K562 (cell line): Measurements from ENCODE around the gene SEMA3A. TPM values are rescaled to one million over a fixed set of nuclear protein-coding genes. Genes with fewer than 3 reads are reported as not detected.
A peak's percentile ranks its signal among the peaks of the same experiment; 100 is the strongest.

Experiments
- ATAC-seq: fragments of 200-7000 bp; cut with Tn5 transposase; 3 replicates; pipeline ENCODE4 v1.9.1; 2020; ENCODE audit warnings: moderate library complexity
- BruUV-seq: library from RNA; stranded (reverse); fragments of 400-500 nt; replicated peaks from 2 replicates; lab custom pipeline; 2021; lab: Mats Ljungman, UMichigan
- CTCF ChIA-PET: fragments of 300-600 bp; formaldehyde crosslinking; extraction: SDS; loops from one replicate; lab custom pipeline; 2021; ENCODE audit warnings: low intra/inter-chr PET ratio; lab: Yijun Ruan, JAX
- POLR2A ChIA-PET: fragments of 300-600, 350-650 bp; sonication (Branson Sonifier 250); formaldehyde crosslinking; extraction: SDS; loops from one replicate; lab custom pipeline; 2021; ENCODE audit warnings: antibody characterized with exemption, inconsistent platforms; lab: Yijun Ruan, JAX
- DNase-seq, 4 experiments: peaks; one replicate each; pipeline versions ENCODE4 v3.0.0 to v3.0.0-alpha.2; 2011 to 2018; ENCODE audit warnings: low spot score in 3 of 4, mixed read lengths in 3 of 4; ENCODE audit errors: extremely low read depth in 1 of 4
- FAIRE-seq: peaks from 2 replicates; lab custom pipeline; 2011; peaks lifted over from hg19 to GRCh38; lab: Jason Lieb, UNC
- H2AFZ ChIP-seq: 2 replicates; pipeline ENCODE4 v1.6.0; 2011; ENCODE audit warnings: low read depth, low read length, control low read depth, inconsistent platforms
- H3K27ac ChIP-seq: fragments of 200-600 bp; 3 replicates; pipeline ENCODE4 v1.8.0; 2011; ENCODE audit warnings: low read depth, mild to moderate bottlenecking, control low read depth, inconsistent platforms, low read length, moderate library complexity, mixed read lengths; ENCODE audit errors: extremely low read depth
- H3K27me3 ChIP-seq, 2 experiments: fragments of 300-600 bp in 1 of 2; 2 replicates in 1 of 2; 3 replicates in 1 of 2; pipeline versions ENCODE4 v1.6.0 to v1.8.0; 2011; ENCODE audit warnings: inconsistent platforms in 2 of 2, low read length in 2 of 2, mild to moderate bottlenecking in 1 of 2, mixed read lengths in 1 of 2, moderate library complexity in 1 of 2; ENCODE audit not compliant: control insufficient read depth in 2 of 2, insufficient read depth in 2 of 2
- H3K36me3 ChIP-seq: fragments of 300-600 bp; 3 replicates; pipeline ENCODE4 v1.8.0; 2011; ENCODE audit warnings: mild to moderate bottlenecking, low read length, inconsistent platforms; ENCODE audit not compliant: control insufficient read depth, insufficient read depth
- H3K4me1 ChIP-seq, 2 experiments: fragments of 200-600 bp in 1 of 2; replicated peaks in 1 of 2; 2 replicates in 1 of 2; 3 replicates in 1 of 2; pipeline versions ENCODE4 v1.5.1 to v1.8.0; 2011; ENCODE audit warnings: inconsistent platforms in 2 of 2, low read length in 2 of 2, mild to moderate bottlenecking in 1 of 2, mixed read lengths in 1 of 2, moderate library complexity in 1 of 2; ENCODE audit not compliant: control insufficient read depth in 2 of 2, insufficient read depth in 2 of 2
- H3K4me2 ChIP-seq: 2 replicates; pipeline ENCODE4 v1.6.1; 2011; ENCODE audit warnings: low read length, control low read depth, inconsistent platforms, mixed read lengths; ENCODE audit not compliant: insufficient read depth
- H3K4me3 ChIP-seq: fragments of 200-600 bp; sonication (generic), shearing (Covaris generic); 2 replicates; pipeline ENCODE4 v1.5.1; 2016; ENCODE audit warnings: control low read depth, inconsistent platforms
- H3K79me2 ChIP-seq: fragments of 200-600 bp; 3 replicates; pipeline ENCODE4 v1.8.0; 2011; ENCODE audit warnings: low read length, inconsistent platforms; ENCODE audit not compliant: control insufficient read depth, insufficient read depth
- H3K9ac ChIP-seq, 2 experiments: 2 replicates each; pipeline versions ENCODE4 v1.6.0 to v1.6.1; 2011; ENCODE audit warnings: low read depth in 2 of 2, low read length in 2 of 2, control low read depth in 1 of 2, inconsistent platforms in 1 of 2, mild to moderate bottlenecking in 1 of 2, mixed read lengths in 1 of 2; ENCODE audit not compliant: insufficient read depth in 1 of 2
- H3K9me1 ChIP-seq: one replicate; pipeline ENCODE4 v1.6.0; 2011; ENCODE audit warnings: inconsistent platforms, mild to moderate bottlenecking, low read length, moderate library complexity; ENCODE audit not compliant: control insufficient read depth, insufficient read depth
- H3K9me3 ChIP-seq: replicated peaks from 2 replicates; pipeline ENCODE4 v1.5.1; 2011; ENCODE audit warnings: low read depth, low read length, inconsistent platforms; ENCODE audit not compliant: control insufficient read depth, insufficient read depth
- H4K20me1 ChIP-seq: replicated peaks from 2 replicates; pipeline ENCODE4 v1.6.1; 2011; ENCODE audit warnings: low read length, inconsistent platforms, mixed read lengths; ENCODE audit not compliant: control insufficient read depth, insufficient read depth
- BDP1 ChIP-seq: IDR thresholded peaks from 3 replicates; pipeline ENCODE4 v1.6.1; 2011; ENCODE audit not compliant: insufficient read length, insufficient read depth
- DEAF1 ChIP-seq: fragments of 450-650 bp; formaldehyde crosslinking; IDR thresholded peaks from 2 replicates; pipeline ENCODE4 v1.4.0; 2020; ENCODE audit warnings: mild to moderate bottlenecking, moderate library complexity
- FOXA1 ChIP-seq: fragments of 450-650 bp; IDR thresholded peaks from 2 replicates; pipeline ENCODE4 v1.6.1; 2016; ENCODE audit warnings: mild to moderate bottlenecking, borderline replicate concordance
- NFE2L1 ChIP-seq: fragments of 450-650 bp; IDR thresholded peaks from 2 replicates; pipeline ENCODE4 v1.6.1; 2016; ENCODE audit warnings: missing genetic modification characterization, low read depth, mild to moderate bottlenecking, missing compliant biosample characterization, moderate library complexity, borderline replicate concordance
- RAD21 ChIP-seq, 2 experiments: fragments of 250-450 bp in 1 of 2; fragments of 450-650 bp in 1 of 2; sonication (Bioruptor Pico) in 1 of 2; formaldehyde crosslinking in 1 of 2; IDR thresholded peaks in 1 of 2; conservative IDR thresholded peaks in 1 of 2; 2 replicates each; pipeline versions ENCODE4 v1.4.0 to v1.8.0; 2020 to 2022; ENCODE audit warnings: mild to moderate bottlenecking in 2 of 2, moderate library complexity in 1 of 2
- TOE1 ChIP-seq, 2 experiments: fragments of 450-650 bp in 1 of 2; sonication (generic) in 1 of 2; formaldehyde crosslinking in 1 of 2; IDR thresholded peaks; 2 replicates each; pipeline versions ENCODE4 v1.7.1 to v1.8.0; 2016 to 2022; ENCODE audit warnings: borderline replicate concordance in 2 of 2, mild to moderate bottlenecking in 2 of 2, antibody characterized with exemption in 1 of 2, inconsistent platforms in 1 of 2, low read depth in 1 of 2, missing genetic modification reagents in 1 of 2, moderate library complexity in 1 of 2
- ZBTB5 ChIP-seq: fragments of 450-650 bp; IDR thresholded peaks from 2 replicates; pipeline ENCODE4 v1.6.1; 2017; ENCODE audit warnings: antibody characterized with exemption
- ZBTB9 ChIP-seq: fragments of 450-650 bp; formaldehyde crosslinking; IDR thresholded peaks from 2 replicates; pipeline ENCODE4 v1.4.0; 2020; ENCODE audit warnings: mild to moderate bottlenecking, moderate library complexity
- ZNF184 ChIP-seq: sonication (generic); formaldehyde crosslinking; IDR thresholded peaks from 2 replicates; pipeline ENCODE4 v1.5.0; 2020; ENCODE audit warnings: missing genetic modification reagents
- WGBS: fragments of 100-300 bp; shearing (Covaris generic); methylation state at CpG from one replicate; pipeline ENCODE4 v1.1.6; 2016; ENCODE audit warnings: low coverage, mixed read lengths; ENCODE audit not compliant: insufficient coverage; ENCODE audit errors: missing lambda C conversion rate; 5-methylcytosine and 5-hydroxymethylcytosine counted together
- in situ Hi-C: fragments of 300-500 bp; cut with MboI; formaldehyde crosslinking; loops from 4 replicates; pipeline ENCODE4 v1.15.0; 2018; ENCODE audit warnings: inconsistent platforms, mixed read lengths
- intact Hi-C: fragments of 100-400 bp; cut with micrococcal nuclease; formaldehyde crosslinking; loops from 2 replicates; pipeline ENCODE4 v1.14.2; 2022
- polyA plus RNA-seq, 8 experiments: library from polyadenylated mRNA; depleted of rRNA in 4 of 8; stranded (reverse) in 5 of 8; unstranded in 3 of 8; fragments of >200 nt; fragmentation: Nextera tagmentation in 2 of 8; fragmentation: Illumina TruSeq in 1 of 8; extraction: Ambion mirVana in 2 of 8; extraction: Trizol in 1 of 8; gene quantifications; 2 replicates each; pipeline versions ENCODE4 v1.2.1 to v1.2.3, GENCODE V29; 2011 to 2014; ENCODE audit warnings: inconsistent platforms in 1 of 8, missing spikeins in 1 of 8
- total RNA-seq, 7 experiments: library from RNA; depleted of rRNA in 6 of 7; stranded (reverse); fragments of >200 nt in 6 of 7; fragmentation: Illumina TruSeq in 2 of 7; extraction: Trizol in 2 of 7; gene quantifications; 2 replicates each; pipeline versions ENCODE4 v1.2.1 to v1.2.3, GENCODE V29; 2011 to 2021; ENCODE audit warnings: low replicate concordance in 1 of 7

SEMA3A gene
- total and polyA plus RNA-seq, 9 of the 15 experiments (the other 6 are each of a cell fraction or from before 2014, with no cell fraction given) = 0.36 to 3.0 (median 1.1) TPM

GRCh38 chr7:83952236-83952635 lies 242.4 kb downstream of the SEMA3A start:
- POLR2A ChIA-PET = no interaction called here

GRCh38 chr7:83947260-83947659 lies 247.3 kb downstream of the SEMA3A start:
- Histone ChIP-seq H3K4me1 (no peaks in the 10 kb centered on the region), H3K9me1 (no peaks in the 10 kb centered on the region), H3K4me3 (no peak overlapping the region), H3K27ac (no peak overlapping the region), H3K79me2 (no peaks in the 10 kb centered on the region), H4K20me1 (no peaks in the 10 kb centered on the region), H2AFZ (no peak overlapping the region), H3K4me2 (no peak overlapping the region), H3K9me3 (no peaks in the 10 kb centered on the region), H3K9ac (no peak overlapping the region), H3K36me3 (no peaks in the 10 kb centered on the region), H3K27me3 (no peaks in the 10 kb centered on the region)
- CTCF ChIA-PET = no interaction called here
- DNase-seq = peak; percentile 7 to 11 (median 8)
- 0% methylated on average over 2 of the region's 2 CpGs for WGBS
- no TSS peak for BruUV-seq
- no peak for FAIRE-seq
- peak; percentile 51; the same call in 1 of the 3 replicates for ATAC-seq
- in situ Hi-C loops = loop anchor here (25.0 kb wide), 1 partner anchor 1065 kb away; no protein-coding TSS in a partner anchor
- POLR2A ChIA-PET = no interaction called here
- intact Hi-C loops = no loop called here
- TF ChIP-seq DEAF1 (CRISPR knock-in tag) (no peak), NFE2L1 (tag) (no peak), RAD21 (CRISPR knock-in tag; conservative IDR thresholded peaks at IDR 0.05 in 1 of 2, IDR thresholded peaks at IDR 0.05 in 1 of 2) (peak in 1 of 2 experiments; percentile 30; a peak in 2 of 4 replicates), ZBTB5 (no peak), TOE1 (IDR thresholded peaks at IDR 0.05; ENCODE audit: borderline replicate concordance) (no peak), TOE1 (CRISPR knock-in tag; IDR thresholded peaks at IDR 0.05; ENCODE audit: borderline replicate concordance, low read depth) (no peak)

More at GRCh38 chr7:83952236-83952635, 242.4 kb downstream of the SEMA3A start:
- H4K20me1 ChIP-seq = no peaks in the 10 kb centered on the region
- TF ChIP-seq FOXA1 (no peak), ZBTB9 (no peak), BDP1 (no peak), ZNF184 (CRISPR knock-in tag) (no peak)
- WGBS = 5% methylated on average over 2 of the region's 2 CpGs
- no peak overlapping the region for H3K4me3 ChIP-seq
- no peaks in the 10 kb centered on the region for H3K36me3 ChIP-seq
- no peaks in the 10 kb centered on the region for H3K9me1 ChIP-seq
- H2AFZ ChIP-seq = no peak overlapping the region
- CTCF ChIA-PET = no interaction called here
- no peak overlapping the region for H3K9ac ChIP-seq
- H3K27me3 ChIP-seq = no peaks in the 10 kb centered on the region
- H3K27ac ChIP-seq = no peak overlapping the region
- BruUV-seq = no TSS peak
- no peaks in the 10 kb centered on the region for H3K9me3 ChIP-seq
- H3K79me2 ChIP-seq = no peaks in the 10 kb centered on the region
- no peaks in the 10 kb centered on the region for H3K4me1 ChIP-seq
- ATAC-seq (no peak), FAIRE-seq (no peak), DNase-seq (no peak)
- H3K4me2 ChIP-seq = no peak overlapping the region
- in situ Hi-C loops = no loop called here
- intact Hi-C loops = no loop called here
